ENCODE results near the gene RSBN1. TPM values are rescaled to one million over a fixed set of nuclear protein-coding genes. Genes with fewer than 3 reads are reported as not detected.

Gene RSBN1
- total and polyA plus RNA-seq, 10 of the 15 experiments (the other 5 are each of a cell fraction or from before 2014, with no cell fraction given): 2.9 to 26.8 (median 11.5) TPM

GRCh38 chr1:113805256-113805531, 7.1 kb downstream of the RSBN1 start:
- no peak for ATAC-seq
- no peak for DNase-seq (ENCODE audit: low read depth, low spot score)
- intact Hi-C loops (cut with micrococcal nuclease; ENCODE audit: unreplicated experiment): no loop called here
- Histone ChIP-seq H3K36me3 (ENCODE audit: control insufficient read depth in 2 of 2, insufficient read depth in 2 of 2, low read length in 1 of 2) (peaks cover 0 to 4% of the 10 kb centered on the region in 2 experiments; a peak in 1 of 4 replicates), H3K4me2 (ENCODE audit: control insufficient read depth, insufficient read depth) (no peak overlapping the region), H3K27me3 (replicated peaks in 1 of 2; ENCODE audit: control insufficient read depth in 2 of 2, insufficient read depth in 2 of 2, low read length in 1 of 2) (no peaks in the 10 kb centered on the region), H3K4me1 (ENCODE audit: control insufficient read depth, insufficient read depth, low read length) (peaks cover 11% of the 10 kb centered on the region), H3K4me3 (no peak overlapping the region), H3K9ac (ENCODE audit: control insufficient read depth, insufficient read depth, low read length) (no peak overlapping the region), H3K9me3 (replicated peaks; ENCODE audit: control insufficient read depth, insufficient read depth, low read length) (peaks cover 7% of the 10 kb centered on the region), H2AFZ (ENCODE audit: control insufficient read depth, low read depth, low read length) (no peak overlapping the region), H4K20me1 (ENCODE audit: control insufficient read depth, insufficient read depth) (no peaks in the 10 kb centered on the region), H3K79me2 (ENCODE audit: control insufficient read depth, insufficient read depth, low read length) (peaks cover 91% of the 10 kb centered on the region), H3K27ac (ENCODE audit: control insufficient read depth, insufficient read depth) (no peak overlapping the region)
- POLR2A ChIA-PET: interaction anchor here (0.6 to 2.4 kb wide), 7 partner anchors 9 to 99 kb away, joined by 3 to 9 read pairs (median 5); partner anchors contain the start of gene PHTF1
- TF ChIP-seq CBX5 (IDR thresholded peaks at IDR 0.05; ENCODE audit: low read depth) (no peak), CREM (IDR thresholded peaks at IDR 0.05; ENCODE audit: low read depth) (no peak), GABPA (IDR thresholded peaks at IDR 0.05; ENCODE audit: low read depth) (no peak), CHD4 (IDR thresholded peaks at IDR 0.05) (no peak), HSF1 (IDR thresholded peaks at IDR 0.05; ENCODE audit: low read depth, low read length) (no peak)
- no TSS peak for BruUV-seq (replicated peaks)
- SMC1A ChIA-PET (ENCODE audit: uncharacterized antibody, unreplicated experiment): interaction anchor here (0.6 to 3.9 kb wide), 11 partner anchors 11 to 48 kb away, joined by 3 to 35 read pairs (median 5); partner anchors contain the start of gene PHTF1
- in situ Hi-C loops (cut with MboI): no loop called here
- CTCF ChIA-PET: interaction anchor here (0.8 to 2.2 kb wide), 2 partner anchors 11 to 46 kb away, joined by 3 to 7 read pairs; partner anchors contain the start of gene PHTF1
- whole genome bisulfite sequencing (ENCODE audit: insufficient coverage, insufficient replicate concordance, low lambda C conversion rate, missing lambda C conversion rate): 84% methylated on average over 6 of the region's 6 CpGs
- RAD21 ChIA-PET (ENCODE audit: unreplicated experiment): interaction anchor here (0.6 to 1.2 kb wide), 2 partner anchors 46 to 127 kb away, joined by 3 to 6 read pairs; partner anchors contain the start of gene PHTF1
- no peak for FAIRE-seq

All from GM12878 (cell line).